Neural cell (in vitro differentiated cells): ENCODE measurements around the gene ARFRP1. TPM values are rescaled to one million over a fixed set of nuclear protein-coding genes. Genes with fewer than 3 reads are reported as not detected.
A peak's percentile ranks its signal among the peaks of the same experiment; 100 is the strongest.

Experiments
- H2AFZ ChIP-seq: fragments of 200-600, 300-800 bp; sonication (generic), shearing (Covaris generic); 2 replicates; pipeline ENCODE4 v1.6.0; 2014; ENCODE audit warnings: low read depth, mild to moderate bottlenecking, antibody characterized with exemption, low read length, moderate library complexity
- H3F3A ChIP-seq: fragments of 200-600 bp; shearing (Covaris generic); 2 replicates; pipeline ENCODE4 v1.6.1; 2016; ENCODE audit warnings: mild to moderate bottlenecking, moderate library complexity, mixed read lengths, antibody characterized with exemption, low read length; ENCODE audit not compliant: insufficient read depth, poor library complexity, severe bottlenecking
- H3K27ac ChIP-seq: fragments of 200-600, 300-800 bp; sonication (generic), shearing (Covaris generic); 2 replicates; pipeline ENCODE4 v1.5.1; 2014; ENCODE audit warnings: mild to moderate bottlenecking, low read length, moderate library complexity
- H3K27me3 ChIP-seq: fragments of 300-800, 200-600 bp; sonication (generic), shearing (Covaris generic); 2 replicates; pipeline ENCODE4 v1.6.0; 2014; ENCODE audit warnings: mild to moderate bottlenecking, low read depth, low read length, moderate library complexity; ENCODE audit not compliant: insufficient read depth
- H3K36me3 ChIP-seq: fragments of 300-800, 200-600 bp; sonication (generic), shearing (Covaris generic); 2 replicates; pipeline ENCODE4 v1.5.1; 2014; ENCODE audit warnings: mild to moderate bottlenecking, antibody characterized with exemption, low read length, moderate library complexity; ENCODE audit not compliant: insufficient read depth
- H3K4me2 ChIP-seq: fragments of 300-800, 200-600 bp; sonication (generic), shearing (Covaris generic); 2 replicates; pipeline ENCODE4 v1.6.0; 2014; ENCODE audit warnings: mild to moderate bottlenecking, low read length
- H3K4me3 ChIP-seq: fragments of 300-800, 200-600 bp; sonication (generic), shearing (Covaris generic); 2 replicates; pipeline ENCODE4 v1.5.1; 2014; ENCODE audit warnings: mild to moderate bottlenecking, low read length, moderate library complexity
- H3K79me2 ChIP-seq: fragments of 200-600 bp; shearing (Covaris generic); replicated peaks from 2 replicates; pipeline ENCODE4 v1.6.0; 2014; ENCODE audit warnings: mild to moderate bottlenecking, low read length, moderate library complexity; ENCODE audit not compliant: insufficient read depth
- H3K9ac ChIP-seq: fragments of 300-800, 200-600 bp; sonication (generic), shearing (Covaris generic); 2 replicates; pipeline ENCODE4 v1.6.1; 2016; ENCODE audit warnings: mild to moderate bottlenecking, low read length, mixed read lengths
- H3K9me2 ChIP-seq: fragments of 200-600 bp; shearing (Covaris generic); 2 replicates; pipeline ENCODE4 v1.6.1; 2016; ENCODE audit warnings: mild to moderate bottlenecking, low read length, mixed read lengths; ENCODE audit not compliant: insufficient read depth
- H3K9me3 ChIP-seq: fragments of 200-600, 300-800 bp; sonication (generic), shearing (Covaris generic); 2 replicates; pipeline ENCODE4 v1.6.1; 2016; ENCODE audit warnings: mild to moderate bottlenecking, mixed run types, low read length, moderate library complexity, mixed read lengths
- H4K20me1 ChIP-seq: fragments of 200-600 bp; shearing (Covaris generic); 2 replicates; pipeline ENCODE4 v1.6.1; 2016; ENCODE audit warnings: mild to moderate bottlenecking, mixed run types; ENCODE audit not compliant: insufficient read depth
- EP300 ChIP-seq: fragments of 450-650 bp; conservative IDR thresholded peaks from 2 replicates; pipeline ENCODE4 v1.6.1; 2014; ENCODE audit warnings: antibody characterized with exemption, mild to moderate bottlenecking, moderate library complexity; ENCODE audit not compliant: poor library complexity, severe bottlenecking
- EZH2 ChIP-seq: fragments of 200-600, 300-800 bp; shearing (Covaris generic), sonication (generic); IDR thresholded peaks from 2 replicates; pipeline ENCODE4 v1.6.1; 2014; ENCODE audit warnings: antibody characterized with exemption, low read length, borderline replicate concordance, mild to moderate bottlenecking; ENCODE audit not compliant: insufficient read depth, poor library complexity, severe bottlenecking
- MXI1 ChIP-seq: fragments of 450-650 bp; conservative IDR thresholded peaks from 2 replicates; pipeline ENCODE4 v1.6.1; 2014; ENCODE audit warnings: antibody characterized with exemption, mild to moderate bottlenecking; ENCODE audit not compliant: poor library complexity, severe bottlenecking
- POLR2AphosphoS5 ChIP-seq: IDR thresholded peaks from 2 replicates; pipeline ENCODE4 v1.6.1; 2012
- RAD21 ChIP-seq: fragments of 450-650 bp; conservative IDR thresholded peaks from 2 replicates; pipeline ENCODE4 v1.6.1; 2014; ENCODE audit warnings: antibody characterized with exemption, mild to moderate bottlenecking, moderate library complexity
- SMC3 ChIP-seq: fragments of 450-650 bp; conservative IDR thresholded peaks from 2 replicates; pipeline ENCODE4 v1.6.1; 2014; ENCODE audit warnings: antibody characterized with exemption, mild to moderate bottlenecking, moderate library complexity; ENCODE audit not compliant: poor library complexity
- TAF1 ChIP-seq: IDR thresholded peaks from 2 replicates; pipeline ENCODE4 v1.6.1; 2012; ENCODE audit warnings: low read depth
- polyA plus RNA-seq: library from polyadenylated mRNA; depleted of rRNA; stranded (reverse); fragments of >200 nt; gene quantifications from 2 replicates; pipeline ENCODE4 v1.2.3, GENCODE V29; 2014
- TF ChIP-seq, protein P1 (sequence below): IDR thresholded peaks from 2 replicates; pipeline ENCODE4 v1.6.1; 2012; ENCODE audit warnings: borderline replicate concordance
- TF ChIP-seq, protein P2 (sequence below): fragments of 450-650 bp; IDR thresholded peaks from 2 replicates; pipeline ENCODE4 v1.5.1; 2014; ENCODE audit warnings: antibody characterized with exemption, mild to moderate bottlenecking, moderate library complexity; ENCODE audit not compliant: poor library complexity, severe bottlenecking

ARFRP1 gene
- polyA plus RNA-seq, 1 donor from 2014 or later = 70.9 TPM

DNA sequence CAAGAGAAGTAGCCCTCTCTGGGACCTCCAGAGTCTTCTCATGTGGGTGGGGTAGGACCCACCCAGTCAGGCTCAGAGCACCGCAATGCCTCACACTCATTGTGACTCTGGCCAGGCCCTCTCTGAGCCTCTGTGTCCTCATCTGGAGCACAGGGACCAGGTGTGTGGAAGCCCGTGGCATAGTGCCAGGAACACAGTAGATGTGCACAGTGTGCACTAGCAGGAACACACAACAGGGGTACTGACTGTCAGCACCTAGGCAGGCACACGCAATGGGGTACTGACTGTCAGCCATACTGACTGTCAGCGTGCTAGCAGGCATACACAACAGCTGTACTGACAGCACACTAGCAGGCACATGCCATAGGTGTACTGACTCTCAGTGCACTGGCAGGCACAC, 52.5 kb downstream of the ARFRP1 start:
- H3K27ac ChIP-seq = no peak overlapping the region
- no peaks in the 10 kb centered on the region for H3K27me3 ChIP-seq
- H3K4me2 ChIP-seq = no peak overlapping the region
- no peaks in the 10 kb centered on the region for H3F3A ChIP-seq
- no peaks in the 10 kb centered on the region for H3K9me3 ChIP-seq
- H2AFZ ChIP-seq = no peak overlapping the region
- no peak overlapping the region for H3K4me3 ChIP-seq
- H3K36me3 ChIP-seq = no peaks in the 10 kb centered on the region
- H3K9ac ChIP-seq = no peak overlapping the region
- H3K9me2 ChIP-seq = no peaks in the 10 kb centered on the region
- H3K79me2 ChIP-seq = peaks cover 19% of the 10 kb centered on the region
- TF ChIP-seq TAF1 (no peak), POLR2AphosphoS5 (no peak), SMC3 (no peak), EZH2 (no peak), EP300 (no peak), MXI1 (no peak), RAD21 (no peak)
- TF ChIP-seq, protein P1, sequence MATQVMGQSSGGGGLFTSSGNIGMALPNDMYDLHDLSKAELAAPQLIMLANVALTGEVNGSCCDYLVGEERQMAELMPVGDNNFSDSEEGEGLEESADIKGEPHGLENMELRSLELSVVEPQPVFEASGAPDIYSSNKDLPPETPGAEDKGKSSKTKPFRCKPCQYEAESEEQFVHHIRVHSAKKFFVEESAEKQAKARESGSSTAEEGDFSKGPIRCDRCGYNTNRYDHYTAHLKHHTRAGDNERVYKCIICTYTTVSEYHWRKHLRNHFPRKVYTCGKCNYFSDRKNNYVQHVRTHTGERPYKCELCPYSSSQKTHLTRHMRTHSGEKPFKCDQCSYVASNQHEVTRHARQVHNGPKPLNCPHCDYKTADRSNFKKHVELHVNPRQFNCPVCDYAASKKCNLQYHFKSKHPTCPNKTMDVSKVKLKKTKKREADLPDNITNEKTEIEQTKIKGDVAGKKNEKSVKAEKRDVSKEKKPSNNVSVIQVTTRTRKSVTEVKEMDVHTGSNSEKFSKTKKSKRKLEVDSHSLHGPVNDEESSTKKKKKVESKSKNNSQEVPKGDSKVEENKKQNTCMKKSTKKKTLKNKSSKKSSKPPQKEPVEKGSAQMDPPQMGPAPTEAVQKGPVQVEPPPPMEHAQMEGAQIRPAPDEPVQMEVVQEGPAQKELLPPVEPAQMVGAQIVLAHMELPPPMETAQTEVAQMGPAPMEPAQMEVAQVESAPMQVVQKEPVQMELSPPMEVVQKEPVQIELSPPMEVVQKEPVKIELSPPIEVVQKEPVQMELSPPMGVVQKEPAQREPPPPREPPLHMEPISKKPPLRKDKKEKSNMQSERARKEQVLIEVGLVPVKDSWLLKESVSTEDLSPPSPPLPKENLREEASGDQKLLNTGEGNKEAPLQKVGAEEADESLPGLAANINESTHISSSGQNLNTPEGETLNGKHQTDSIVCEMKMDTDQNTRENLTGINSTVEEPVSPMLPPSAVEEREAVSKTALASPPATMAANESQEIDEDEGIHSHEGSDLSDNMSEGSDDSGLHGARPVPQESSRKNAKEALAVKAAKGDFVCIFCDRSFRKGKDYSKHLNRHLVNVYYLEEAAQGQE = no peak
- TF ChIP-seq, protein P2, sequence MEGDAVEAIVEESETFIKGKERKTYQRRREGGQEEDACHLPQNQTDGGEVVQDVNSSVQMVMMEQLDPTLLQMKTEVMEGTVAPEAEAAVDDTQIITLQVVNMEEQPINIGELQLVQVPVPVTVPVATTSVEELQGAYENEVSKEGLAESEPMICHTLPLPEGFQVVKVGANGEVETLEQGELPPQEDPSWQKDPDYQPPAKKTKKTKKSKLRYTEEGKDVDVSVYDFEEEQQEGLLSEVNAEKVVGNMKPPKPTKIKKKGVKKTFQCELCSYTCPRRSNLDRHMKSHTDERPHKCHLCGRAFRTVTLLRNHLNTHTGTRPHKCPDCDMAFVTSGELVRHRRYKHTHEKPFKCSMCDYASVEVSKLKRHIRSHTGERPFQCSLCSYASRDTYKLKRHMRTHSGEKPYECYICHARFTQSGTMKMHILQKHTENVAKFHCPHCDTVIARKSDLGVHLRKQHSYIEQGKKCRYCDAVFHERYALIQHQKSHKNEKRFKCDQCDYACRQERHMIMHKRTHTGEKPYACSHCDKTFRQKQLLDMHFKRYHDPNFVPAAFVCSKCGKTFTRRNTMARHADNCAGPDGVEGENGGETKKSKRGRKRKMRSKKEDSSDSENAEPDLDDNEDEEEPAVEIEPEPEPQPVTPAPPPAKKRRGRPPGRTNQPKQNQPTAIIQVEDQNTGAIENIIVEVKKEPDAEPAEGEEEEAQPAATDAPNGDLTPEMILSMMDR = no peak
- peaks cover 14% of the 10 kb centered on the region for H4K20me1 ChIP-seq

DNA sequence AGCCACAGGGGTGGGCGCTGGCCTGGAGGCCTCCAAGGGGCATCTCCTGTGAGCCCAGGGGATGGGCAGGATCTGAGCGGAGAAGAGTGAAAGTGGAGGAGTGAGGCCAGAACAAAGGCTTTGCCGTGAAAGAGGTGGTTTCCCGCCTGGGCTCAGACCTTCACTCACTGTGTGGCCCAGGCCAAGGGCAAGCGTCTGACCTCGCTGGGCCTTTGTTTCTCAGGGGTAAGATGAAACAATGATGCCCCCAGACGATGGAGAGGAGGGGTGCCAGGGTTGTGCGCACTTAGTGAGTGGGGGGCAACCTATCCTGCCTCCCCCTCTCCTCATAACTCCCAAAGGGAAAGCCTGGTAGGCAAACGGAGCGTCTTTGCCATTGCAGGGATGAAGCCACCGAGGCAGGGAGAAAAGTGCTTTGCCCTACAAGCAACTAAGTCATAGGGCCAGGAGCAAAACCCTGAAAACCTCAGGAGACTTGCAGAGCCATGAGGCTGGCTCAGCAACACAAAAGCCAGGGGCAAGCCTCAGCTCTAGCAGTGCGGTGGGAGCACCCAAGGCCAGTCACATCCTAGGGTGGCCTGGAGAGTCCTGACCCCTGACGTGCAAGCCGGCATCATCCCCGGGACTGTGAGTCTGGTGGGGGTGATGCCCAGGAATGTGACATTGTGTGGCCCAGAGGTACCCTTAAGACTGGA, 53.7 kb downstream of the ARFRP1 start:
- no peak for TF ChIP-seq EP300
- no peak for TF ChIP-seq POLR2AphosphoS5
- no peak for TF ChIP-seq SMC3
- TF ChIP-seq EZH2 = no peak
- no peak for TF ChIP-seq TAF1
- TF ChIP-seq, protein P2 = no peak
- no peak for TF ChIP-seq RAD21
- TF ChIP-seq, protein P1 = no peak
- no peak for TF ChIP-seq MXI1
- Histone ChIP-seq H3K9me2 (no peaks in the 10 kb centered on the region), H3K27me3 (no peaks in the 10 kb centered on the region), H3K9ac (peak overlapping the region; percentile 97), H3F3A (no peaks in the 10 kb centered on the region), H3K4me3 (peak overlapping the region; percentile 93), H3K9me3 (no peaks in the 10 kb centered on the region), H3K4me2 (peak overlapping the region; percentile 59), H3K79me2 (peaks cover 19% of the 10 kb centered on the region), H3K27ac (peak overlapping the region; percentile 95), H3K36me3 (no peaks in the 10 kb centered on the region), H4K20me1 (peaks cover 14% of the 10 kb centered on the region), H2AFZ (peak overlapping the region; percentile 68)
